ENCODE measurements around the gene ATP8A2.

Gene ATP8A2

GRCh38 chr13:25633093-25633492 is 261.3 kb downstream of the ATP8A2 start:
- no peak for DNase-seq

- DNase-seq = no peak
Observed at GRCh38 chr13:25645681-25646080, 273.9 kb downstream of the ATP8A2 start.

- no peak for DNase-seq
Observed at GRCh38 chr13:25649001-25649633, 277.3 kb downstream of the ATP8A2 start.

- no peak for DNase-seq
Observed at GRCh38 chr13:25652764-25653163, 281.0 kb downstream of the ATP8A2 start.

- DNase-seq = no peak
Observed at GRCh38 chr13:25654322-25654721, 282.5 kb downstream of the ATP8A2 start.

GRCh38 chr13:25657157-25657556 is 285.4 kb downstream of the ATP8A2 start:
- DNase-seq = no peak

GRCh38 chr13:25659091-25659795 is 287.5 kb downstream of the ATP8A2 start:
- DNase-seq = no peak

GRCh38 chr13:25660996-25661395 is 289.2 kb downstream of the ATP8A2 start:
- DNase-seq = no peak

- DNase-seq = no peak
Observed at GRCh38 chr13:25662516-25662915, 290.7 kb downstream of the ATP8A2 start.

- DNase-seq = no peak
Observed at GRCh38 chr13:25668345-25668744, 296.6 kb downstream of the ATP8A2 start.

GRCh38 chr13:25673711-25674110 is 301.9 kb downstream of the ATP8A2 start:
- no peak for DNase-seq

GRCh38 chr13:25674371-25674770 is 302.6 kb downstream of the ATP8A2 start:
- no peak for DNase-seq

- no peak for DNase-seq
Observed at GRCh38 chr13:25675060-25675459, 303.3 kb downstream of the ATP8A2 start.

- DNase-seq = no peak
Observed at GRCh38 chr13:25677956-25678355, 306.2 kb downstream of the ATP8A2 start.

GRCh38 chr13:25678398-25678797 is 306.6 kb downstream of the ATP8A2 start:
- no peak for DNase-seq

GRCh38 chr13:25679159-25679558 is 307.4 kb downstream of the ATP8A2 start:
- no peak for DNase-seq

GRCh38 chr13:25679936-25680335 is 308.2 kb downstream of the ATP8A2 start:
- DNase-seq = no peak

GRCh38 chr13:25682276-25682675 is 310.5 kb downstream of the ATP8A2 start:
- no peak for DNase-seq

- DNase-seq = no peak
Observed at GRCh38 chr13:25683056-25683455, 311.3 kb downstream of the ATP8A2 start.

- DNase-seq = no peak
Observed at GRCh38 chr13:25683662-25684370, 312.0 kb downstream of the ATP8A2 start.

GRCh38 chr13:25684491-25684890 is 312.7 kb downstream of the ATP8A2 start:
- no peak for DNase-seq

GRCh38 chr13:25686831-25687470 is 315.2 kb downstream of the ATP8A2 start:
- DNase-seq = no peak

GRCh38 chr13:25687471-25688225 is 315.9 kb downstream of the ATP8A2 start:
- no peak for DNase-seq
